ENCODE data around the gene STAT4. TPM values are rescaled to one million over a fixed set of nuclear protein-coding genes. Genes with fewer than 3 reads are reported as not detected.

The STAT4 gene
- total and polyA plus RNA-seq, 4 donors: 0.85 to 7.9 (median 3.2) TPM

DNA sequence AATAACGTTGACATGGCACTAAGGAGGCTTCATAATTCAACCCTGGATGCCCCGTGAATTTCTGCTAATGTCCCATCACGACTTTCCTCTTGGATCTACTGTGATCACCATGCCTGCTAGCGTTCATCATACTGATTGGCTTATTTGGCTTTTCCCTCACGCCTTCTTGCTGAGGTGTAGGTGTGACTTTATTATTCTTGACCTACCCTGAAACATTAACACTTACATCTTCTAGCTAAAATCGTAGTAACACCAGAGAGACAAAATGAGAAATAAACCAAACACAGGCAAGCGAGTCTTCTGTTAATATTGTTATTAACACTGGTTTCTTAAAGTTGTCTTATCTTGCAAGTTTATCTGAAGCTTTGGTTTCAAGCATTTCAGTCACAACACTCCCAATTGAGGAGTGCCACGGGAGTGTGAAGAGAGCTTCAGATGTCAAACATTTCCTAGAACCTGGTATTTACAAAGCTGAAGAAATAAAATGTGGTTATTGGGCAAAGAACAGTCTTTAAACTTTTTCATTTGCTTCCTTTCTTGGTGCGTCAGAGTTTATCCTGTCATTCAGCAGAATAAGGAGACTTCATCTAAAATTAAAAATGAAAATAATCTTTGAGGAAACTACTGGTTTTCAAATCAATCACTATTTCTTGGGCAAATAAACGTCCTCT, 121.4 kb downstream of the STAT4 start (continued):
- TF ChIP-seq, protein P1, sequence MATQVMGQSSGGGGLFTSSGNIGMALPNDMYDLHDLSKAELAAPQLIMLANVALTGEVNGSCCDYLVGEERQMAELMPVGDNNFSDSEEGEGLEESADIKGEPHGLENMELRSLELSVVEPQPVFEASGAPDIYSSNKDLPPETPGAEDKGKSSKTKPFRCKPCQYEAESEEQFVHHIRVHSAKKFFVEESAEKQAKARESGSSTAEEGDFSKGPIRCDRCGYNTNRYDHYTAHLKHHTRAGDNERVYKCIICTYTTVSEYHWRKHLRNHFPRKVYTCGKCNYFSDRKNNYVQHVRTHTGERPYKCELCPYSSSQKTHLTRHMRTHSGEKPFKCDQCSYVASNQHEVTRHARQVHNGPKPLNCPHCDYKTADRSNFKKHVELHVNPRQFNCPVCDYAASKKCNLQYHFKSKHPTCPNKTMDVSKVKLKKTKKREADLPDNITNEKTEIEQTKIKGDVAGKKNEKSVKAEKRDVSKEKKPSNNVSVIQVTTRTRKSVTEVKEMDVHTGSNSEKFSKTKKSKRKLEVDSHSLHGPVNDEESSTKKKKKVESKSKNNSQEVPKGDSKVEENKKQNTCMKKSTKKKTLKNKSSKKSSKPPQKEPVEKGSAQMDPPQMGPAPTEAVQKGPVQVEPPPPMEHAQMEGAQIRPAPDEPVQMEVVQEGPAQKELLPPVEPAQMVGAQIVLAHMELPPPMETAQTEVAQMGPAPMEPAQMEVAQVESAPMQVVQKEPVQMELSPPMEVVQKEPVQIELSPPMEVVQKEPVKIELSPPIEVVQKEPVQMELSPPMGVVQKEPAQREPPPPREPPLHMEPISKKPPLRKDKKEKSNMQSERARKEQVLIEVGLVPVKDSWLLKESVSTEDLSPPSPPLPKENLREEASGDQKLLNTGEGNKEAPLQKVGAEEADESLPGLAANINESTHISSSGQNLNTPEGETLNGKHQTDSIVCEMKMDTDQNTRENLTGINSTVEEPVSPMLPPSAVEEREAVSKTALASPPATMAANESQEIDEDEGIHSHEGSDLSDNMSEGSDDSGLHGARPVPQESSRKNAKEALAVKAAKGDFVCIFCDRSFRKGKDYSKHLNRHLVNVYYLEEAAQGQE (IDR thresholded peaks at IDR 0.05): no peak
- no peak for TF ChIP-seq FOXA1 (IDR thresholded peaks at IDR 0.05)
- TF ChIP-seq CTCF (IDR thresholded peaks at IDR 0.05; ENCODE audit: low read depth, low read length, missing input control): no peak
- no peak for TF ChIP-seq FOXA2 (IDR thresholded peaks at IDR 0.05)
- TF ChIP-seq JUND (IDR thresholded peaks at IDR 0.05): no peak

GRCh38 chr2:191026377-191026776, 124.4 kb downstream of the STAT4 start:
- WGBS: 48% methylated on average over 2 of the region's 2 CpGs
- Histone ChIP-seq H3K27ac (ENCODE audit: low read depth in 1 of 2, low read length in 2 of 2) (no peak overlapping the region), H3K4me1 (ENCODE audit: control insufficient read depth in 4 of 4, insufficient read depth in 4 of 4, low read length in 3 of 4) (peaks cover 0 to 19% (median 4%) of the 10 kb centered on the region in 4 donors), H3K9ac (ENCODE audit: low read depth in 1 of 2, low read length in 2 of 2) (no peak overlapping the region), H3K36me3 (ENCODE audit: control insufficient read depth in 4 of 4, insufficient read depth in 3 of 4, low read depth in 1 of 4, low read length in 3 of 4) (no peaks in the 10 kb centered on the region), H3K27me3 (ENCODE audit: control insufficient read depth in 4 of 4, insufficient read depth in 4 of 4, low read length in 3 of 4) (no peaks in the 10 kb centered on the region), H3K9me3 (ENCODE audit: control insufficient read depth in 4 of 4, low read length in 3 of 4) (no peaks in the 10 kb centered on the region), H3K4me3 (ENCODE audit: low read depth in 1 of 3, low read length in 3 of 3) (no peak overlapping the region)
- TF ChIP-seq HNF4A (conservative IDR thresholded peaks at IDR 0.05) (no peak), JUND (IDR thresholded peaks at IDR 0.05) (no peak), RXRA (IDR thresholded peaks at IDR 0.05) (no peak), HNF4G (IDR thresholded peaks at IDR 0.05) (no peak), YY1 (IDR thresholded peaks at IDR 0.05) (no peak), SP1 (IDR thresholded peaks at IDR 0.05) (no peak), RAD21 (IDR thresholded peaks at IDR 0.05) (no peak), NR2F2 (IDR thresholded peaks at IDR 0.05) (no peak), TAF1 (conservative IDR thresholded peaks at IDR 0.05) (no peak), FOXA1 (IDR thresholded peaks at IDR 0.05) (no peak), GABPA (IDR thresholded peaks at IDR 0.05 in 1 of 2, conservative IDR thresholded peaks at IDR 0.05 in 1 of 2) (no peak), FOXA2 (IDR thresholded peaks at IDR 0.05) (no peak), EGR1 (IDR thresholded peaks at IDR 0.05; ENCODE audit: low read depth in 2 of 2) (no peak), CTCF (IDR thresholded peaks at IDR 0.05; ENCODE audit: low read depth, low read length, missing input control) (no peak)
- TF ChIP-seq, protein P1 (IDR thresholded peaks at IDR 0.05): no peak
- TF ChIP-seq, protein P2, sequence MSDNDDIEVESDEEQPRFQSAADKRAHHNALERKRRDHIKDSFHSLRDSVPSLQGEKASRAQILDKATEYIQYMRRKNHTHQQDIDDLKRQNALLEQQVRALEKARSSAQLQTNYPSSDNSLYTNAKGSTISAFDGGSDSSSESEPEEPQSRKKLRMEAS (IDR thresholded peaks at IDR 0.05): no peak
- TF ChIP-seq, protein P3, sequence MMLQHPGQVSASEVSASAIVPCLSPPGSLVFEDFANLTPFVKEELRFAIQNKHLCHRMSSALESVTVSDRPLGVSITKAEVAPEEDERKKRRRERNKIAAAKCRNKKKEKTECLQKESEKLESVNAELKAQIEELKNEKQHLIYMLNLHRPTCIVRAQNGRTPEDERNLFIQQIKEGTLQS (IDR thresholded peaks at IDR 0.05): no peak
- TF ChIP-seq, protein P4, sequence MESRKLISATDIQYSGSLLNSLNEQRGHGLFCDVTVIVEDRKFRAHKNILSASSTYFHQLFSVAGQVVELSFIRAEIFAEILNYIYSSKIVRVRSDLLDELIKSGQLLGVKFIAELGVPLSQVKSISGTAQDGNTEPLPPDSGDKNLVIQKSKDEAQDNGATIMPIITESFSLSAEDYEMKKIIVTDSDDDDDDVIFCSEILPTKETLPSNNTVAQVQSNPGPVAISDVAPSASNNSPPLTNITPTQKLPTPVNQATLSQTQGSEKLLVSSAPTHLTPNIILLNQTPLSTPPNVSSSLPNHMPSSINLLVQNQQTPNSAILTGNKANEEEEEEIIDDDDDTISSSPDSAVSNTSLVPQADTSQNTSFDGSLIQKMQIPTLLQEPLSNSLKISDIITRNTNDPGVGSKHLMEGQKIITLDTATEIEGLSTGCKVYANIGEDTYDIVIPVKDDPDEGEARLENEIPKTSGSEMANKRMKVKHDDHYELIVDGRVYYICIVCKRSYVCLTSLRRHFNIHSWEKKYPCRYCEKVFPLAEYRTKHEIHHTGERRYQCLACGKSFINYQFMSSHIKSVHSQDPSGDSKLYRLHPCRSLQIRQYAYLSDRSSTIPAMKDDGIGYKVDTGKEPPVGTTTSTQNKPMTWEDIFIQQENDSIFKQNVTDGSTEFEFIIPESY (IDR thresholded peaks at IDR 0.05): no peak
- no peak for DNase-seq (ENCODE audit: low spot score)

Measured in liver (tissue), 9 donors.